Cardiac muscle cell (in vitro differentiated cells and primary cell): Measurements from ENCODE around the gene APPL2. TPM values are rescaled to one million over a fixed set of nuclear protein-coding genes. Genes with fewer than 3 reads are reported as not detected.

ENCODE experiments used
- DNase-seq, 2 donors: peaks; one replicate each; pipeline versions ENCODE4 v3.0.0 to v3.0.0-alpha.2; 2010 to 2017; ENCODE audit warnings: low read depth in 1 of 2, low spot score in 1 of 2
- H3K27ac ChIP-seq: fragments of 200-600 bp; sonication (generic); 2 replicates; pipeline ENCODE4 v1.5.1; 2016
- H3K27me3 ChIP-seq: fragments of 200-600 bp; sonication (generic); 2 replicates; pipeline ENCODE4 v1.6.0; 2016; ENCODE audit warnings: control low read depth
- H3K36me3 ChIP-seq: fragments of 200-600 bp; sonication (generic); 2 replicates; pipeline ENCODE4 v1.5.1; 2016; ENCODE audit warnings: control low read depth
- H3K4me1 ChIP-seq: fragments of 200-600 bp; sonication (generic); 2 replicates; pipeline ENCODE4 v1.8.1; 2017; ENCODE audit warnings: low read depth, mild to moderate bottlenecking, mixed run types
- H3K4me3 ChIP-seq: fragments of 200-600 bp; sonication (generic); 2 replicates; pipeline ENCODE4 v1.5.1; 2016; ENCODE audit warnings: mild to moderate bottlenecking
- H3K9me3 ChIP-seq: fragments of 200-600 bp; sonication (generic); 2 replicates; pipeline ENCODE4 v1.5.1; 2017; ENCODE audit warnings: low read depth, mild to moderate bottlenecking, control low read depth
- polyA plus RNA-seq: library from polyadenylated mRNA; unstranded; fragments of >200 nt; fragmentation: Nextera tagmentation; extraction: Ambion mirVana; gene quantifications from 2 replicates; pipeline ENCODE4 v1.2.1, GENCODE V29; 2016
- total RNA-seq: library from RNA; depleted of rRNA; stranded (reverse); fragments of >200 nt; gene quantifications from 2 replicates; pipeline ENCODE4 v1.2.3, GENCODE V29; 2016
- TF ChIP-seq, protein P1 (sequence below): IDR thresholded peaks from 2 replicates; pipeline ENCODE4 v1.5.1; 2012; ENCODE audit warnings: low read depth, mild to moderate bottlenecking, low read length

The APPL2 gene
- total and polyA plus RNA-seq, 2 experiments from 2014 or later = 13.2 to 24.7 TPM

DNA sequence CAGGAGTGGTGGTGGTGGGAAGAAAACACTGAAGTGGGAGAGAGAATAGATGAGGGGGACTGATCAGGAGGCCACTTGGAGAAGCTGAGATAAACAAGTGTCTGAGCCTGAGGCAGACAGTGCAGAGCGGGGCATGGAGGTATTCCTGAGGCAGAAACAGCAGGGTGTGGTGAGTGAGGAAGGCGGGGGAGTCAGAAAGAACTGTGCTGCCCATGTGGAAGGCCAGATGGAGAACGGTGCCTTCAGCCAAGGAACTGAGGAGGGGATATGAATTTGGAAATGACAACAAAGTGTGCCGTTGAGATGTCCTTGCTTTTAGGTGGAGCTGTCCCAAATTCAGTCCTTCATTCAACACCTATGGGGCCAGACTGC is 13.7 kb downstream of the APPL2 start:
- Histone ChIP-seq H3K27me3 (no peaks in the 10 kb centered on the region), H3K27ac (no peak overlapping the region), H3K36me3 (peaks cover 4% of the 10 kb centered on the region), H3K4me1 (peaks cover 19% of the 10 kb centered on the region), H3K4me3 (no peak overlapping the region), H3K9me3 (no peaks in the 10 kb centered on the region)
- DNase-seq = no peak
- TF ChIP-seq, protein P1, sequence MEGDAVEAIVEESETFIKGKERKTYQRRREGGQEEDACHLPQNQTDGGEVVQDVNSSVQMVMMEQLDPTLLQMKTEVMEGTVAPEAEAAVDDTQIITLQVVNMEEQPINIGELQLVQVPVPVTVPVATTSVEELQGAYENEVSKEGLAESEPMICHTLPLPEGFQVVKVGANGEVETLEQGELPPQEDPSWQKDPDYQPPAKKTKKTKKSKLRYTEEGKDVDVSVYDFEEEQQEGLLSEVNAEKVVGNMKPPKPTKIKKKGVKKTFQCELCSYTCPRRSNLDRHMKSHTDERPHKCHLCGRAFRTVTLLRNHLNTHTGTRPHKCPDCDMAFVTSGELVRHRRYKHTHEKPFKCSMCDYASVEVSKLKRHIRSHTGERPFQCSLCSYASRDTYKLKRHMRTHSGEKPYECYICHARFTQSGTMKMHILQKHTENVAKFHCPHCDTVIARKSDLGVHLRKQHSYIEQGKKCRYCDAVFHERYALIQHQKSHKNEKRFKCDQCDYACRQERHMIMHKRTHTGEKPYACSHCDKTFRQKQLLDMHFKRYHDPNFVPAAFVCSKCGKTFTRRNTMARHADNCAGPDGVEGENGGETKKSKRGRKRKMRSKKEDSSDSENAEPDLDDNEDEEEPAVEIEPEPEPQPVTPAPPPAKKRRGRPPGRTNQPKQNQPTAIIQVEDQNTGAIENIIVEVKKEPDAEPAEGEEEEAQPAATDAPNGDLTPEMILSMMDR = no peak

DNA sequence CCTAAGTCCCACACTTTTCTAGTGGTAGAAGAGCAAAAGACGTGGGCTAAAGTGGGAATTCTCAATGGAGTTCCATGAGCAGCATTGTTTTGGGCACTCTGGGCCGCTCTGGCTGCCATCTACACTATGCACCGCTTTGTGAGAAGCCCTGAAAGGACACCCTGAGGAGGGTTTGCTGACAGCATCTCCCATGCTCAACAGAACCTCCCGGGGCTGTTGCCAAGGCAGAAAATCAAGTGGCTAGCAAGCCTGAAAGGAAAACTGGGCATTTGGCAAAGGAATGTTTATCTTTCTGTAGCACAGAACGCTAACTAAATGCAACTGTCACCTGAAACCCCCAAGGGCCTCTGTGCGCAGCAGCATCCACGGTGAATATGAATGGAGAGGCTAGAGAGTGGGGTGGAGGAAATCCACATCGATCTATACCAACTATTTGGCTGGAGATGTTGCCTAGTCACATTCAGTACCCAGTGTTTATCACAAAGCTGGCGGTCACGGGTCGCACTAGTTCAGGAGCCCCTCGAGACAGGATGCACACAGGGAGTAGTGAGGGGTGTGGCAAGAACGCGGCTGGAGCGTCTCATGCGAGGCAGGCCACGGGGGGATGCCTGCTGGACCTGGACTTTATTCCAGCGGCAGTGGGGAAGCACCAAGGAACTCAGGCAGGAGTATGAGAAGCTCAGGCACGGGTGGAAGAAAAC is 14.2 kb downstream of the APPL2 start:
- Histone ChIP-seq H3K4me1 (peaks cover 19% of the 10 kb centered on the region), H3K4me3 (no peak overlapping the region), H3K27me3 (no peaks in the 10 kb centered on the region), H3K9me3 (no peaks in the 10 kb centered on the region), H3K27ac (no peak overlapping the region), H3K36me3 (peaks cover 9% of the 10 kb centered on the region)
- TF ChIP-seq, protein P1 = no peak
- DNase-seq = no peak

DNA sequence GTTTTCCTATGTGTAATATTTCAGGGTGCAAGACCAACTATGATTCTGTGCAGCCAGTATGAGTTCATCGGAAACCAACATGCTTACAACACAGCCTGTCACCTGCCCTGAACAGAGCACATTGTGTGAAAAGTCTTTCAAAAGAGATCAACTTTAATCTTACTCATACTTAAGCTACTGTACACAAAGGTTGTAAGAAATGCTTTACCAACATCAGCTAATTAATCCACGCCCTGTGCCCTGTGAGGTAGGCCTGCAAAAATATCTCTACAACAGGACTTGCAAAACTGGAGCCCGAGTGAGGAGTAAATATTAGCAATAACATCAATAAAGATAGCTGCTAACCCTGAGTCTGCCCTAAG is 15.1 kb downstream of the APPL2 start:
- H3K27ac ChIP-seq = no peak overlapping the region
- H3K27me3 ChIP-seq = no peaks in the 10 kb centered on the region
- DNase-seq = no peak
- H3K4me1 ChIP-seq = peaks cover 19% of the 10 kb centered on the region
- TF ChIP-seq, protein P1 = no peak
- H3K36me3 ChIP-seq = peaks cover 17% of the 10 kb centered on the region
- H3K9me3 ChIP-seq = no peaks in the 10 kb centered on the region
- H3K4me3 ChIP-seq = no peak overlapping the region

DNA sequence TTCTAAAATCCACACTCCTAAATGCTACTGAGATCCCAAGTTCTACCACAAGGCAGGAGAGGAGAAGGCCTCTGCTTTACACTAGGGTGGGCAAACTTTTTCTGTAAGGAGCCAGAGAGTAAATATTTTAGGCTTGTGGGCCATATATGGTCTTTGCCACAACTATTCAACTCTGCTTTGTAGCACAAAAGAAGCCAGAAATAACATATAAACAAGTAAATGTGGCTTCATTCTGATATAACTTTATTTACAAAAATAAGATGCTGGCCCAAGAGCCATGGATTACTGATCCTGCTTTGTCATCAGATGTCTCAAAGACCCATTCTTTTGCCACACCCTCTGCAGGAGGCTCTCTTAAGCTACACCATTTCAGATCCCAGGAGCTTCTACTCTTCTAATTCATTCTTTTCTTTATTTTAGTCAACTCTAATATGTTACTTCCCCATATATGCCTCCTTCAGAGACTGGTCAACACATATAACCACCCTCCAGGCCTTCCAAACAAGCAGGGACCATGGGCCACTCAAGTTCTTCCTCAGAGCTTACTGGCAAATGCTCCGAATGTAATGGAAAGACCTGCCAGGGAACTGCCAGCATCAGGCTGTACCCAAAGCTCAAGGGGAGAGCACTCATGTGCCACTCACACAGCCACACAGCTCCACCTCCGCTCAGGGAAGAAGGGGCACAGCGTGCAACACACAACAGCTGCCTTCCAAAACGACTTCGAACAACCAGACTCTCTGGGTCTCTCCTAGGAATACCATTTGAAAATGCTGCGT is 15.6 kb downstream of the APPL2 start:
- DNase-seq = no peak
- TF ChIP-seq, protein P1 = no peak
- no peaks in the 10 kb centered on the region for H3K27me3 ChIP-seq
- peaks cover 19% of the 10 kb centered on the region for H3K4me1 ChIP-seq
- no peak overlapping the region for H3K27ac ChIP-seq
- H3K36me3 ChIP-seq = peaks cover 20% of the 10 kb centered on the region
- no peaks in the 10 kb centered on the region for H3K9me3 ChIP-seq
- H3K4me3 ChIP-seq = no peak overlapping the region

DNA sequence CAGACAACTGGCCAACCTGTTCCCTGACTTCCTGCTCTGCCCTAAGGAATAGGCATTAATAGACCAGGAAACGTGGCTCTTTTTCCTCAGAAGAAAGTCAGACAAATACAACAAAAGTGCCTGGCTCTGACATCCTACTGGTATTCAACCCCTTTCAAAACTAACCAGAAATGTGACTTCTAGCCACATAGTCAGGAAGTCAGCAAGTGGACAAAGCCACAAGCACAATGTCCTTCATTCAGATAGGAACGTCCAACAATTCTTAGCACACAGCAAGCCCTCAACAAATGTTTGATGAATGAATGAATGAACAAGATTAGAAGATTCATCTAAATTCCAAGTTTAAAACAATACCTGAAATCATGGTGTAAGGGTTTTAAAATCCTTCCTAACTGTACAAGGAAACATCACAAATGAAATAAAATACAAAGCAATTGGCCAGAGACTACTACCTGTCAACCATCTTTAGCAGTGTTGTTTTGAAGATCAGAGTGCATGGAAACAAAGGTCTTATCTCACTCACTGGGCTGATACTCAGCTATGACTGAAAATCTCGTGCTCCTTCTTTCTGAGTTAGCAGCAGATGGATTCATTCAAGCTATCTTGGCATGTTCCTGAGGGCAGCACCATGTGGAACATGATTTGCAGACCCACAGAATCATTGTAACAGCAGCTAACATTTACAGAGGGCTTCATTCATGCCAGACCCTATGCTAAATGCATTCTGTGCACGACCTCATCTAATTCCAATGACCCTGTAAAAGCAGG is 16.5 kb downstream of the APPL2 start:
- DNase-seq = peak in 1 of 2 donors; percentile 48
- Histone ChIP-seq H3K36me3 (peaks cover 27% of the 10 kb centered on the region), H3K27ac (peak overlapping the region; percentile 65), H3K27me3 (no peaks in the 10 kb centered on the region), H3K4me3 (no peak overlapping the region), H3K9me3 (no peaks in the 10 kb centered on the region), H3K4me1 (peaks cover 19% of the 10 kb centered on the region)
- TF ChIP-seq, protein P1 = no peak
